Kidney tubule cell (primary cell): ENCODE results near the gene ZNF560.
A peak's percentile ranks its signal among the peaks of the same experiment; 100 is the strongest.
"Not testable (repeated sequence)": the region's sequence is repeated elsewhere in the genome, so short reads cannot be mapped to it uniquely, and the experiment has no call there.

Experiments
- DNase-seq: peaks from one replicate; pipeline ENCODE4 v3.0.0-alpha.2; 2018; ENCODE audit warnings: low spot score

Gene ZNF560

DNA sequence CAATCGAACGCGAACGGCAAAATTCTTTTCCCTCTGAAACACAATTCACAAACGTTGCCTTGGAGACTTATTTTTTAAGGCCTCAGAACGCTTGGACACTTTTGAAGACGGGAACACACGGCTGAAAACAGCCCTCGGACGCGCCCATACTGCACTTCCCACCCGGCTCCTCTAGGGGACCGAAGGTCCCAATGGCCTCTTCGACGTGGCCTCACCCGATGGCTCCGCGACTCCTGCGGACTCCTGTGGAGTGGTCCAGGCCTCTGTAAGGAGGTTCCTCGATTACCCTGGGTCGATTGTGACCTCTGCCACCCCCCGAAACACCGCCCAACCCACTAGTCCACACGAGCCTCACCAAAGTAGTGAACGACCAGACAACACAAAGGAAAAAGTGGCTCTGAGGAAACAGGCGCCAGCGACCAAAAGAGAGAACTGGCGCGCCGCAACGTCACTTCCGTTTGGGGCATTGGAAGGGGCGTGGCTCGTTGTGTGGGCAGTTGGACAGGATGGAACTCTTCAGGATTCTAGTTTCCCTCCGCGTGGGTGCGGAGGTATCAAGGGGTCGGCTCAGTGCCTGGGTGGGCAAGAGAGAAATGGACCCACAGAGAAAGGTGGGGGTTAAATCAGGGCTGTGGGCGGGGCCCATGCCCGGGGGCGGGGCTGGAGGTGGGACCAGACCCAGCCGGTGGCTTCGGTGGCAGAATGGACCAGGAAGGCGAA, at the start of gene ZNF560:
Gene ZNF560 (minus strand): TSS at position 434 of the 720 bp plus-strand sequence. CDS start 23,303 bp downstream, outside the sequence.
- DNase-seq: no peak

DNA sequence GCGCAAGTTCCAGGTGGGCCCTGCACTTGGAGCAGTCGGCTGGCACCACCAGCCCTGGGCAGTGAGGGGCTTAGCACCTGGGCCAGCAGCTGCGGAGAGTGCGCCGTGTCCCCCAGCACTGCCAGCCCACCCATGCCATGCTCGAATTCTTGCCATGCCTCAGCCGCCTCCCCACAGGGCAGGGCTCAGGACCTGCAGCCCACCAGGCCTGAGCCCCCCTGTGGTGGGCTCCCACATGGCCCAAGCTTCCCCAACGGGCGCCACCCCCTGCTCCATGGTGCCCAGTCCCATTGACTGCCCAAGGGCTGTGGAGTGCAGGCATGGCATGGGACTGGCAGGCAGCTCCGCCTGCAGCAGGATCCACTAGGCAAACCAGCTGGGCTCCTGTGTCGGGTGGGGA, 49.5 kb upstream of the ZNF560 start:
- DNase-seq: no peak

DNA sequence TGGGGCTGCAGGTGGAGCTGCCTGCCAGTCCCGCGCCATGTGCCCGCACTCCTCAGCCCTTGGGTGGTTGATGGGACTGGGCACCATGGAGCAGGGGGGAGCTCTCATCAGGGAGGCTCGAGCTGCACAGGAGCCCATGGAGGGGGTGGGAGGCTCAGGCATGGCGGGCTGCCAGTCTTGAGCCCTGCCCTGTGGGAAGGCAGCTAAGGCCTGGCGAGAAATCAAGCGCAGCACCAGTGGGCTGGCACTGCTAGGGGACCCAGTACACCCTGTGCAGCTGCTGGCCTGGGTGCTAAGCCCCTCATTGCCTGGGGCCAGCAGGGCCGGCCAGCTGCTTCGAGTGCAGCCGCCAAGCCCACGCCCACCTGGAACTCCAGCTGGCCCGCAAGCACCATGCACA, 42.9 kb upstream of the ZNF560 start:
- not testable (repeated sequence) for DNase-seq

DNA sequence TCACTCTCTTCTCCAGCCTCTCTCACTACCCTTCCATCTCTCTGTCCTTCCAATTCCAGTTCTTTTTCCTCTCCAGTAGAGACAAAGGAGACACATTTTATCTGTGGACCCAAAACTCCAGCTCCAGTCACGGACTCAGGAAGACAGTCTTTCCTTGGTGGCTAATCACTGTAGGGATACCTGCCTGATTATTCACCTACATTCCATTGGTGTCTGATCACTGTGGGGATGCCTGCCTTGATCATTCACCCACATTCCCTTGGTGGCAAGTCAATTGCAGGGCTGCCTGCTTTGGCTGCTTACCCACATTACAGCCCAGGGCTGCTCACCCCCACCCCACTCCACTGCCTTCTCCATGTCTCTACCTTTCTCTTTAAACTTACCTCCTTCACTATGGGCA, 41.5 kb upstream of the ZNF560 start:
- DNase-seq: peak; percentile 84

DNA sequence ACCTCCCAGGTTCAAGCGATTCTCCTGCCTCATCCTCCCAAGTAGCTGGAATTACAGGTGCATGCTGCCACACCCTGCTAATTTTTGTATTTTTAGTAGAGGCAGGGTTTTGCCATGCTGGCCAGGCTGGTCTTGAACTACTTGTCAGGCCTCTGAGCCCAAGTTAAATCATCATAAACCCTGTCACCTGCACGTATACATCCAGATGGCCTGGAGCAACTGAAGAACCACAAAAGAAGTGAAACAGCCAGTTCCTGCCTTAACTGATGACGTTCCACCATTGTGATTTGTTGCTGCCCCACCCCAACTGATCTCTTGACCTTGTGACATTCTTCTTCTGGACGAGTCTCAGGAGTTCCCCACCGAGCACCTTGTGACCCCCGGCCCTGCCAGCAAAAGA, 40.8 kb upstream of the ZNF560 start:
- DNase-seq: not testable (repeated sequence)

DNA sequence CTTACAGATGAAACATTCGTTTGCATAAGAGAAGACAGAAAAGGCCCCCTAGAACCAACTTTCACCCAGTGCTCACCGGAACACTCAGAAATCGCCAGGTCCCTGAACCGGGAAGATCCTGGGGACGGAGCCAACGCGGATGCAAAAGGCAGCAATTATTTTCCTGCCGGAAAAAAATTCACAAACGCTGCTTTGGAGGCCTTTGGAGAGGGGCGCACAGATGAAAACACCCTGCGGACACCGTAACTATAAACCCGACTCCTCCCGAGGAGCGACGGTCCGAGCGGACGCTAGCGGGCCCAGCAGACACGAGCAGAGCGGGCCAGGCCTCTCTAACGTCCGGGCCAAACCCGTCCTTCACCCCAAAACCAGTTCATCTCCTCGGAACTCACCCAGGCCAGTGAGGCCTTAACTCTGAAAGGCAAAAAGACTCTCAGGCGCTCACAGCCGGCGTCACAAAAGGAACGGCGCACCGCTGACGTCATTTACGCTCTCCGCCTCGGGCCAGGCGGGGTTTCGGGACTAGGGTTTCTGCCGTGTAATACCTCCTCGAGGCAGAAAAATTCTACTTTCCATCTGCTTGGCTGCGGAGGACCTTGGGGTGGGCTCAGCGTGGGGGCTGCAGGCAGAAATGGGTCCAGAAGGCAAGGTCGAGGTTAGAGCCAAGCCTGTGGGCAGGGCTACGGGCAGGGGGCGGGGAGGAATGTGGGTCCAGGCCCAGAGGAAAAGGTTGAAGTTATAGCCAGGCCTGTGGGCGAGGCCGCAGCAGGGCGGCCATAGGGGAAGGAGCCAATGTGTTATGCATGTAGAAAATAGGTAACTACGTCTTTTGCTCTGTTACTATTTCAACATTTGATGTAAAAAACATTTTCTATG, 40.0 kb upstream of the ZNF560 start, which contains the start of gene ZNF426:
Gene ZNF426 (minus strand): TSS at position 463 of the 876 bp plus-strand sequence. CDS start 2,413 bp downstream, outside the sequence.
- DNase-seq: peak; percentile 84

DNA sequence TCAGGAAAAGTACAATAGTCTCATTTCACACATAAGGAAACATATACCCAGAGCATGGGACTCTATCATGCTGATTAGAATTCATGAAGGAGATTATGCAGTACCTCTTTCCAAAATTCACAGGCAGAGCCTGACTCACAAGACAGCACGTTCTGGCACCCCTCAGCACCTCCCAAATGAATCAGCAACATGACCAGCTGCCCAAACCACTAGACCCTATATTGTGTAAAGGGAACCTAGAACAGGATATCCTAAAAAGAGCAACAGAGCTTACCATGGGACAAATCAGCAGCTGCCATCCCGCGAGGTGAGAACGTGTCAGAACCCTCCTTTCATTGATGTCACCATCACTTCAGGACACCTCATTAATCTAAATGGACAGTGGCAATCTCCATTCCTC, 37.5 kb upstream of the ZNF560 start:
- no peak for DNase-seq

DNA sequence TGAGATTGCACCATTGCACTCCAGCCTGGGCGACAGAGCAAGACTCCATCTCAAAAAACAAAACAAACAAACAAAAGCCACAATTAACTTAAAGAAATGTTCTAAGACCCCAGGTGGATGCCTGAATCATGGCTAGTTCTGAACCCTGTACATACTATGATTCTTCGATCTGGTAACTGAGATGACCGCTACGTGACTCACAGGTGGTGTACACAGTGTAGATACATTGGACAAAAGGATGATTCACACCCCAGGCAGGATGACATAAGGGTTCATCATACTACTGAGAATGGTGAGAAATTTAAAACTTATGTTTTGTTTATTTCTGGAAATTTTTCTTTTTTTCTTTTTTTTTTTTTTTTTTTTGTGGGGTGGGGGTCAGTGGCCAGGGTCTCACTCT, 33.5 kb upstream of the ZNF560 start:
- DNase-seq: peak; percentile 64

DNA sequence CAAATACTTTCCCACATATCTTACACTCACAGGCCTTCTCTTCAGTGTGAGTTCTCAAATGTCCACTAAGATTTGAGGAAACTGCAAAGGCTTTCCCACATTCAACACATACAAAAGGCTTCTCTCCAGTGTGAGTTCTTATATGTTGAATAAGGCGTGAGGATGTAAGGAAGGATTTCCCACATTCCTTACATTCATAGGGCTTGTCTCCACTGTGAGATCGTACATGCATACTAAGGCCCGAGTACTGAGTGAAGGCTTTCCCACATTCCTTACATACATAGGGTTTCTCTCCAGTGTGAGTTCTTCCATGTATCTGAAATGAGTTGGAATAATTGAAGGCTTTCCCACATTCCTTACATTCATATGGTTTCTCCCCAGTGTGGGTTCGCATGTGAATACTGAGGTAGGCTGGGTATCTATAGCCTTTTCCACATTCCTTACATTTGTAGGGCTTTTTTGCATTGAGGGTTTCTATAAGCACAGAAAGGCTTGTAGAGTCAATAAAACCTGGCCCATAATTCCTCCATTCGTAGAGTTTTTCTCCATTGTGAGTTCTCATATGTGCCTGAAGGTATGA, 30.4 kb upstream of the ZNF560 start:
- no peak for DNase-seq

DNA sequence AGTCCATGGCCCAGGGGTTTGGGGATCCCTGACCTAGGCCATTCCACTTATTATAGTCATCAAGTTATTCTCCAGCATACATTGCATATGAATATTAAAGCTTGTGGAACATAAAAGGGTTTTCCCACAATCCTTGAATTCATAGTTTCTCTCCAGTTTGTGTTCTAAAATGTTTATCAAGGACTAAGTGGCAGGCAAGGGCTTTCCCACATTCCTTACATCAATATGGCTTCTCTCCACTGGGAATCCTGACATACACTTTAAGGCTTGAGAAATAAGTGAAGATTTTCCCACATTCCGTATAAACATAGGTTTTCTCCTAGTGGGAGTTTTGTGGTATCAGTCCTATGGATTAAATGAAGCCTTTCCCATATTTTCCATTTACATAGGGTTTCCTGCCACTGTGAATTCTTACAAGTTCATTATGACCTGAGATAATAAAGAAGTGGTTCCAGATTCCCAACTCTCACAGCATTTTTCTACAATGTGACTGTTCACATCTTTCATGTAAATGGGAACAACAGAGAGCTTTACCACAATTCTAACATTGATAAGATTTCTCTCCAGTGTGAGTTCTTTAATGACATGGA, 25.6 kb upstream of the ZNF560 start:
- DNase-seq: no peak

DNA sequence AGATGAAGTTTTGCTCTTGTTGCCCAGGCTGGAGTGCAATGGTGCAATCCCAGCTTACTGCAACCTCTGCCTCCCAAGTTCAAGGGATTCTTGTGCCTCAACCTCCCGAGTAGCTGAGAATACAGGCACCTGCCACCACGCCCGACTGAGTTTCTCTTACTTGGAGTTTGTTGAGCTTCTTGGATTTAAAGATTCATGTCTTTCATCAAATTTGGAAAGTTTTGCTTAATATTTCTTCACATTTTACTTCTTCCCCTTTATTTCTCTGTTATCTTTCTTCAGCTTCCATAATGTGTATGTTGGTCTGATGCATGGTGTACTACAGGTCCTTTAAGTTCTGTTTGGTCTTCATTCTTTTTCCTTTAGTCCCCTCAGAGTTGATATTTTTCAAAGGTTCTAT, 8.9 kb upstream of the ZNF560 start:
- no peak for DNase-seq

DNA sequence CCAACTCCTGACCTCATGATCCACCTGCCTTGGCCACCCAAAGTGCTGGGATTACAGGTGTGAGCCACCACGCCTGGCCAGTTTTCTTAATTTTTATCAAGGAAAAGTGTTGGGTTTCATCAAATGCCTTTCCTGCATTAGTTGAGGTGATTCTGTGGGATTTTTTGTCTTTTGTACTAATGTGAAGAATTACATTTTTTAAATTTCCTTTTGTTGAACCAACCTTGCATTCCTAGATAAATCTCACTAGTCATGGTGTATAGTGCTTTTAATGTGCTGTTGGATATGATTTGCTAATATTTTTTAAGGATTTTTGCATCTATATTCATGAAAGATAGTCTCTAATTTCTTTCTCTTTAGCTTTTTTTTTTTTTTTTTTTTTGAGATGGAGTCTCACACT, 2.4 kb upstream of the ZNF560 start:
- DNase-seq: no peak

DNA sequence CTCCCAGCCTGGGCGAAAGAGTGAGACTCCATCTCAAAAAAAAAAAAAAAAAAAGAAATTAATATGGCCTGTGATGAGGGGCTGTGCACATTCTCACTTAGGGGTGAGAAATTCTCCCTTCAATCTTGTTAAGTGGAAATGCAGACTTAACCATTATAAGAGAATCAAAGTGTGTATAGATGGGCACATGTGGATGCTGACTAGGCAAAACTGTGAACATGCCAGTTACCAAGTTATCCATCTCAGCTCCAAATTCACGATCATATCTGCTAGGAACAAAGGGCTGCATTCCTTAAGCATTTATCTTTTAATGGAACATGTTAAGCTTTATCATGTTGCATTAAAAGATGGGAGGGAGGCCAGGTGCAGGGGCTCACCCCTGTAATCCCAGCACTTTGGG, 4.3 kb downstream of the ZNF560 start:
- DNase-seq: no peak

DNA sequence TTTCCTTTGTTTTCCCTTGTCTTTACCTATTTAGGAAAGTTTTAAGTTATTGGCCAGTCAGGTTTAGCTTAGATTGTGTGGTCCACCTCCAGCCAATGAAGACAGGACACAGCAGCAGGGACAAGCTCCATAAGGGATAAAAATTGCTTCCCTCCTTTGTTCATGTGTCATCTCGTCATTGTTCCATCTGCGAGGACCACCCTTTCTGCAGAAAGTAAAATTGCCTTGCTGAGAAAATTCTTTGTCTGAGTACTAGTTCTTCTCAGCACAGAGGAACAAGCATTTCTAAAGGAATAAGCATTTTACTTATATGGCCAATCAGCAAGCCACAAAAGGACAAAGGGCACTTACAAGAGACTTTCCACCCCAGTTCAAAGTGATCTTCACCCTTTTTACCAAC, 11.4 kb downstream of the ZNF560 start:
- no peak for DNase-seq

DNA sequence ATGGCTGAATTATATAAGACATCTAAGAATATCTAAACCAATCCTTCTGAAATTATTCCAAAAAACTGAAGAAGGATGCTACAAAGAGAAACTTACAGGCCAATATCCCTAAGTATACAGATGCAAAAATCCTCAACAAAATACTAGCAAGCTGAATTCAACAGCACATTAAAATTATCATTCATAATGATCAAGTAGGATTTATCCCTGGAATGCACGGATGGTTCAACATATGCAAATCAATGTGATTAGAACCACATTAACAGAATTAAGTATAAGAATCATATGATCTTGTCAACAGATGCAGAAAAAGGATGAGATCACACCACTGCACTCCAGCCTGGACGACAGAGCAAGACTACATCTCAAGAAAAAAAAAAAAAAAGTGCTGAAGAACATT, 13.3 kb downstream of the ZNF560 start:
- DNase-seq: no peak

DNA sequence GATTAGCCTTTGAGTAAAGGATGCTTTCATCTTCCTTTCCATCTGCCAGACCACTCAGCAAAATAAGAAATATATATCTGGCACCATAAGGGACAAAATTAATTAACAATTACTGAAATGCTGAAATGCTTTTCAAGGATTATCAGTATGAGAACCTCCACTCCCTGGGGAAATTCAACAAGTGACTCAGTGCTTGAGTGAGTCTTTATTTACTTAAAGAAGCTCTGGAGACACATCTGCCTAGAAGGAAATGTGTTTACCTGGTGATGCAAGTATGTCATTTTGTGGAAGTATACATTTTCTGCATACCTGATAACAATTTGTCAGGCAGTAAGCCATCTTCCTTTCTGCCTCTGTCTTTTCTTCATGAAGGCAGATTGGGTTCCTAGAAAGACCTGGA, 23.4 kb downstream of the ZNF560 start:
- DNase-seq: peak; percentile 3

DNA sequence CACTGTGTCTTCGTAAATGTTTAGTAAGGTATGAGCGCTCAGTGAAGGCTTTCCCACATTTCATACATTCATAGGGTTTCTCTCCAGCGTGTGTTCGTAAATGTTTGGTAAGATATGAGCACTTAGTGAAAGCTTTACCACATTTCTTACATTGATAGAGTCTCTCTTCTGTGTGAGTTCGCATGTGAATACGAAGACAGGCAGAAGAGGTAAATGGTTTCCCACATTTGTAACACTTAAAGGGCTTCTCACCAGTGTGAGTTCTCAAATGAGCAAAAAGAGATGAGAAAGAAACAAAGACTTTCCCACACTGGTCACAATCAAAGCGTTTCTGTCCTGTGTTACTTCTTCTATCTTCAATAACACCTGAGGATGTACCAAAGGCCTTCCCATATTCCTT, 31.3 kb downstream of the ZNF560 start:
- no peak for DNase-seq

DNA sequence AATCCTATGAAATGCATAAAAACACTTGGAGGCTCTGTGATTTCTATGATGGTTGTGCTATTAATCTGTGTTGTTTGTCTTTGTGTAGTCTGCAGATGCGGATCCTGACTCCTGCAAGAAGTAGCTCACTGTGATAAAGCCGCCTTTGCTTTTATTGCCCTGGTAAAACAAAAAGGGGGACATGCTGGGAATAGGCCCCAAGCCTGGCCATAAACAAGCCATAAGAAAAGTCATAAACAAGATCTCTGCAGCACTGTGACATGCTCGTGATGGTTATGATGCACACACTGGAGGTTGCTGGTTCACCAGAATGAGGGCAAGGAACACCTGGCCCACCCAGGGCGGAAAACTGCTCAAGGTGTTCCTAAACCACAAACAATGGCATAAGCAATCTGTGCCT, 36.5 kb downstream of the ZNF560 start:
- DNase-seq: no peak

DNA sequence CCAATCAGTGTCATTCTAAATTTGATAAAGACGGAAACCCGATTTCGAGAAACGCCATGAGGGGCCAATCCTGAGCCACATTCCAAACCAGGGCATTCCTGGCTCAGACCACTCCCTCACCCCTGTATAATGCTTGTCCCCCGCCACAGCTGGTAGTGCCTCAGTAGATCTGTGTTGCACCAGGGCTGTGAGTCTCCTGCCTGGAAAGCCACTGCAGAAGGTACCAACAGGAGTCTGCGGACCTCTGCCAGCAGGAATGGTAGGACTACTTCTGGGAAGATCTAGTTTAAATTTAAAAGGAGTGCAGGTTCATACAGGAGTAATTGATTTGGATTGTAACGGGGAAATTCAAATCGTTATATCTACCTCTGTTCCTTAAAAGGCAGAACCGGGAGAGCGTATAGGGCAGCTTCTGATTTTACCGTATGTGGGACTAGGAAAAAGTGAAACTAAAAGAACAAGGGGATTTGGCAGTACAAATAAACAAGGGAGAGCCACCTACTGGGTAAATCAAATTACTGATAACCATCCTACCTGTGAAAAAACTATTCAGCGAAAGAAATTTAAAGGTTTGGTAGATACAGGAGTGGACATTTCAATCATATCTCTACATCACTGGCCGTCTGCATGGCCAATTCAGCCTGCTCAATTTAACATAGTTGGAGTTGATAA, 42.3 kb downstream of the ZNF560 start:
- DNase-seq: no peak

DNA sequence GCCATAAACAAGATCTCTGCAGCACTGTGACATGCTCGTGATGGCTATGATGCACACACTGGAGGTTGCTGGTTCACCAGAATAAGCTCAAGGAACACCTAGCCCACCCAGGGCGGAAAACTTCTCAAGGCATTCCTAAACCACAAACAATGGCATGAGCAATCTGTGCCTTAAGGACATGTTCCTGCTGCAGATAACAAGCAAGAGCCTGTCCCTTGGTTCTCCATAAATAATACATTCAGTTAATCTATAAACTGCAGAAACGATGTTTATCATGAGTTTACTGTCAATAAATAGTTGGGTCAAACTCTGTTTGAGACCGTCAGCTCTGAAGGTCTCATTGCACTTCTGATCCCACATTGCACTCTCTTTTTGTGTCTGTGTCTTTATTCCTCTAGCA, 44.5 kb downstream of the ZNF560 start:
- no peak for DNase-seq

DNA sequence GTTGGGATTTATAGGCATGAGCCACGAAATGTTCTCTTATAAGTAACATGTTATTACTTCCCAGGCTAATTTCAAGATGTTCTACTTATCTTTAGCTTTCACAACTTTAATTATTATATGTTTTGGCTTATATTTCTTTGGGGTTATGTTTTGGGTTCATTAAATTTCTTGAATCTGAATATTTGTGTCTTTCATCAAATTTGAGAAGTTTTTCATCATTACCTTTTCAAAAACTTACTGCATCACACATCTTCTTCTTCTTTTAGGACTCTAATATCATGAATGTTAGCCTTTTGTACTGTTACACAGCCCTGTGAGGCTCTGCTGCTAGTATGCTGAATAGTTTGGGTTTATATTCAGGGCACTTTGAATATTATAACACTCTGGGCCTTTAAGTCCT, 53.4 kb downstream of the ZNF560 start:
- no peak for DNase-seq

DNA sequence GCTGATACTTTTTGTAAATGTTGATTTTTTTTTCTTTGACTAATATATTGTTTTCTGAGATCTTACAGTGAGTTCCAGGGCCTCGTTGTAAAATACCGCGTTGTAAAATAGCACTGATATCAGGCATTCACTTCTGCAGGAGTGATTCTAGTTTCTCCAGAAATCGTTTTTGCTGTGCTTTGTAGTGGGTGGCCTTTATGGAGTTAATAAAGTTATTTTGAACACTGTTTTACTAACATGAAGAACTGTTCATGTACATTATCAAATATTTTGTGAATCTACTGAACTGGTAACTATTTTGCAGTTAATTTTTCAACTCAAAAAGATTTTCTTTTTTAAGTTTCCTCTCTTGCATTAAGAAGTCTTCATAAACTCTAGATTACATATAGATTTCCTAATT, 62.1 kb downstream of the ZNF560 start:
- DNase-seq: no peak
